MG63 (cell line): ENCODE measurements around the gene SATL1. TPM values are rescaled to one million over a fixed set of nuclear protein-coding genes. Genes with fewer than 3 reads are reported as not detected.
"Not testable (repeated sequence)": the region's sequence is repeated elsewhere in the genome, so short reads cannot be mapped to it uniquely, and the experiment has no call there.

Experiments used
- DNase-seq: peaks from one replicate; pipeline ENCODE4 v3.0.0-alpha.2; 2020
- H3K27me3 ChIP-seq: fragments of 250-450 bp; sonication (Bioruptor Pico); 2 replicates; pipeline ENCODE4 v1.5.1; 2020; ENCODE audit warnings: mild to moderate bottlenecking, moderate library complexity
- H3K36me3 ChIP-seq: fragments of 250-450 bp; sonication (Bioruptor Pico); 2 replicates; pipeline ENCODE4 v1.5.1; 2020; ENCODE audit warnings: mild to moderate bottlenecking, moderate library complexity
- H3K4me3 ChIP-seq: fragments of 250-450 bp; sonication (Bioruptor Pico); 2 replicates; pipeline ENCODE4 v1.5.1; 2020; ENCODE audit warnings: mild to moderate bottlenecking, moderate library complexity
- H3K9me3 ChIP-seq: fragments of 250-450 bp; sonication (Bioruptor Pico); 2 replicates; pipeline ENCODE4 v1.5.1; 2020; ENCODE audit warnings: mild to moderate bottlenecking, moderate library complexity
- total RNA-seq: library from RNA; depleted of rRNA; stranded (reverse); fragments of >200 nt; shearing (Covaris generic); gene quantifications from 2 replicates; pipeline ENCODE4 v1.2.3, GENCODE V29; 2014; ENCODE audit warnings: low replicate concordance; rRNA removed

The SATL1 gene, protein sequence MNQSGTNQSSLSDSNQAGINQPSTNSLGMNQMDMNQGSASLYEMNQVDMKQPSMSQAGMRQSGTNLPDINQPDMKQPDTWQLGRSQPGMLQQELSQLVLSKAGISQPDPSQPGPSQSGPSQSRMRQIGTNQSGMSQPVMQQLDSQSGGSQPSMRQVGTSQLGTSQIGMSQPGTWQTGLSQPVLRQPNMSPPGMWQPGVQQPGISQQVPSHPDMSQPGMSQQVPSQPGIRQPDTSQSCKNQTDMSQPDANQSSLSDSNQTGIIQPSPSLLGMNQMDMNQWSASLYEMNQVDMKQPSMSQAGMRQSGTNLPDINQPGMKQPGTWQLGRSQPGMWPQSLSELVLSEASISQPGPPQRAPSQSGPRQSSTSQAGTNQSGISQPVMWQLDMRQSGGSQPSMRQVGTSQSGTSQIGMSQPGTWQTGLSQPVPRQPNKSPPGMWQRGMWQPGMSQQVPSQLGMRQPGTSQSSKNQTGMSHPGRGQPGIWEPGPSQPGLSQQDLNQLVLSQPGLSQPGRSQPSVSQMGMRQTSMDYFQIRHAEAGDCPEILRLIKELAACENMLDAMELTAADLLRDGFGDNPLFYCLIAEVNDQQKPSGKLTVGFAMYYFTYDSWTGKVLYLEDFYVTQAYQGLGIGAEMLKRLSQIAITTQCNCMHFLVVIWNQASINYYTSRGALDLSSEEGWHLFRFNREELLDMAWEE
- total RNA-seq, result not detected in 2 replicates

DNA sequence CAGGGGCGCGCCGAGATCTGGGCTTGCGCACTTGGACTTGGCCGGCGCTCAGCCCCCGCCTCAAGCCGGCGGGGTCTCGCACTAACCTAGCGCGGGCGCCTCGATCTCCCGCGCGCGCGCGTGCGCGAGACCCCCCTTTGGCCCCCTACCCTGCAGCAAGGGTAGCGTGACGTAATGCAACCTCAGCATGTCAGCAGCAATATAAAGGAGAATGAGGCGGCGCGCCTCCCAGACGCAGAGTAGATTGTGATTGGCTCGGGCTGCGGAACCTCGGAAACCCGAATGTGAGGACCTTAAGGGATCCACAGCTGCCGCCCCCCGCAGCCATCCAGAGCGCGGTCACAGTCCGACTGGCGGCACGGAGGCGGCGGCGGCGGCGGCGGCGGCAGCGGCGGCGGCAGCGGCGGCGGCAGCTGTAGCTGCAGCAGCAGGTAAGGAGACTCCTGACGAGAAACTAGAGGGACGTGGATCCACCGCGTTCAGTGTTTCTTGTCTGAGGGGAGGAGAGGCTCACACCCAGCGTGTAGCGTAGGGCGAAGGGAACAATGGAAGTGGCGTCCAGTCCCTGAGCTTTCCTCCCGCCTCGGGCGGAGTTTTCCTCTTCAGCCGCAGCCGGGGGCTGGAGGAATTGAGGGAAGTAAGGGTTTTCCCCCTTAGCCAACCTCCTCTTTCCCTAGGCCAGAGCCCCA is at the start of gene SATL1, which contains the start of gene ZNF711:
SATL1 (minus strand) TSS at position 19 of the 689 bp plus-strand sequence. CDS start 134,811 bp downstream, outside the sequence.
ZNF711 (plus strand) TSS at position 231 of the 689 bp plus-strand sequence. CDS start 3,582 bp downstream, outside the sequence.
- Histone ChIP-seq H3K4me3 (no peak within 1 kb of the TSS), H3K36me3 (no peaks in the 10 kb centered on the region), H3K9me3 (no peaks in the 10 kb centered on the region), H3K27me3 (no peaks in the 10 kb centered on the region; the same call in none of the 2 replicates)
- no peak for DNase-seq

DNA sequence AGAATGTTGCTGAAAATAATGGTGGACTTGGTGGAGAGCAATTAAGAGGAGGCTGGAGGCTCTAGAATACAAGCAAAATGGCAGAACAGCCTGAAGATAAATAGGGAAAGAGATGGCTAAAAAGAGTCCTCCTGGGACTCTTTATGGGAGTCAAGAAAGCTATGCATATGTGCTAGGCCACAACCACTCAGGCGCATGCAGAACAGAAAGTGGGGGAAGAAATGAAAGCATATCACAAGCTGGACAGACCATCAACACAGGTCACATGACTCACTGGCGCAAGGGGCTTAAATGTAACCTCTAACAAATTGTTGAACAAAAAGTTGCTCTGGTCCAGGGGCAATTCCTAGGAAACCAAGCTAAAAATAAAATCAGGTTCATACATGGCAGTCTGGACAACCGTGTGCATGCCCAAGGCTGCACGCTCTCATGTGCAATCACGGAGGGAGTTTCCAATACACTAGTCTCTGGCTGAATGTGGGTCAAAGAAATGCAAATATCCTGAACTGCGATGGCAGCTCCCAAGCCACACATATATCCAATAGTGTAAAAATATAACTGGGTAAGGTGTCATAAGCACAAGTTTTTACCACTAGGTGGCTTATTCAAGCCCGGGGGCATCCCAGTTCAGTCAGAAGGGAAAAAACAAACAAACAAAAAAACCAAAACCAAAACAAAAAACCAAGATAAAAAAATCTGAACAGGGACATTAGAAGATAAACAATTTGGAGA is 45.6 kb upstream of the SATL1 start:
- Histone ChIP-seq H3K36me3 (no peaks in the 10 kb centered on the region), H3K4me3 (no peak overlapping the region), H3K27me3 (no peaks in the 10 kb centered on the region), H3K9me3 (no peaks in the 10 kb centered on the region)
- DNase-seq, result no peak

DNA sequence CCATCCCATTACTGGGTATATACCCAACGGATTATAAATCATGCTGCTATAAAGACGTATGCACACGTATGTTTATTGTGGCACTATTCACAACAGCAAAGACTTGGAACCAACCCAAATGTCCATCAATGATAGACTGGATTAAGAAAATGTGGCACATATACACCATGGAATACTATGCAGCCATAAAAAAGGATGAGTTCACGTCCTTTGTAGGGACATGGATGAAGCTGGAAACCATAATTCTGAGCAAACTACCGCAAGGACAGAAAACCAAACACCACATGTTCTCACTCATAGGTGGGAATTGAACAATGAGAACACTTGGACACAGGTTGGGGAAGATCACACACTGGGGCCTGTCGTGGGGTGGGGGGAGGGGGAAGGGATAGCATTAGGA is 41.7 kb upstream of the SATL1 start:
- not testable (repeated sequence) for H3K9me3 ChIP-seq, H3K36me3 ChIP-seq, H3K4me3 ChIP-seq, DNase-seq, H3K27me3 ChIP-seq

DNA sequence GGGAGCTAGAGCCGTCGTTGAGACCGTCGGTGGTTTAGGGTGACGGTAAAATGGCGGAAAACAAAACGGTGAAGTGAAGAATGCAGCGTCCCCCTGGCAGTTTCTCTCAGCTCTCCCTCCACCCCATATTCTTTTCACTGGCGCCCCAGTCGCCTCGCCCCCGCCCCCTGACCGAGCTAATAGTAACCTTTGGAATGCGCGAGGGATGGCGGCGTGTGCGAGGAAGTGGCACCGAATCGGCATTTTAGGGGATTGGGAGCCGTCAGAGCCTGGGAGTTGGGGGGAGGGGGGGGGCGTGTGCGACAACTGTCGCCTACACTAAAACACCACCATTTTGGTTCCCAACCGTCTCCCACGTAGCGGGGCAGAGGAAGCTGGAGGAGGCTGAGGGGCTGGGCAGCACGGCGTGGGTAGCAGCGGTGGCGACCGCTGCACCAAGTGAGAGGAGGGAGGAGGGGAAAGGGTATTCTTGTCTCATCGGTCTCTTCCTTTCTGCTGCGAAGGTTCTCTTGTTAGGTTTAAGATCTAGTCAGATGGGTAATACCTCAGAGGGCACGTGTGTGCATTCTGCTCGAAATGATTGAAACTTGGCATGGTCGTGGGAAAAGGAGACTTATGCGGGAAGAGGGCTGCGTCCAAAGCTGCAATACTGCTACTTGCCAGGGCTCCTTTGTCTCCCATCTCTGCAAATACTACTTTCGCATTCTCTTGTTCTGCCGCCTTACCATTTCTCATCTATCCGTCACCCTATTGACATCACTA is 1.1 kb upstream of the SATL1 start:
- Histone ChIP-seq H3K9me3 (no peaks in the 10 kb centered on the region), H3K4me3 (no peak overlapping the region), H3K36me3 (no peaks in the 10 kb centered on the region), H3K27me3 (no peaks in the 10 kb centered on the region; the same call in none of the 2 replicates)
- peak; percentile 0 for DNase-seq

DNA sequence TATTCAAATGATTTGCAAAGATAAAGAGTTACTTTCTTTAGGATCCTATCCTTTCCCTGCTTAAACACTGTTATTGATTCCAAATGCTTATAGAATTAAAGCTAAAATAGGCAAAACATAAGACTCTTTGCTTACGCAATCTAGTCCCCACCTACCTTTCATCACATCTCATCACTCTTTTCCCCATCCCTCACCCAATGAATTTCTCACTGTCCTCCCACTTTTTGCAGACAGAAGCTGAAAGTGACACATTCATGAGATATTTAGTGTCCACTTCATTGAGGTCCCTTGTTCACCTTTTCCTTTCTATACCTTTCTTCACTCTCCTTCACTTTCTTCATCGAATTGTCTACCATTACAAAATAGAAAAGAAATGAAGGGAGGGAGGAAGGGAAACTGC is 424 bp downstream of the SATL1 start:
- no peaks in the 10 kb centered on the region for H3K9me3 ChIP-seq
- no peak overlapping the region for H3K4me3 ChIP-seq
- DNase-seq, result no peak
- H3K36me3 ChIP-seq, result no peaks in the 10 kb centered on the region
- H3K27me3 ChIP-seq, result no peaks in the 10 kb centered on the region; the same call in none of the 2 replicates

DNA sequence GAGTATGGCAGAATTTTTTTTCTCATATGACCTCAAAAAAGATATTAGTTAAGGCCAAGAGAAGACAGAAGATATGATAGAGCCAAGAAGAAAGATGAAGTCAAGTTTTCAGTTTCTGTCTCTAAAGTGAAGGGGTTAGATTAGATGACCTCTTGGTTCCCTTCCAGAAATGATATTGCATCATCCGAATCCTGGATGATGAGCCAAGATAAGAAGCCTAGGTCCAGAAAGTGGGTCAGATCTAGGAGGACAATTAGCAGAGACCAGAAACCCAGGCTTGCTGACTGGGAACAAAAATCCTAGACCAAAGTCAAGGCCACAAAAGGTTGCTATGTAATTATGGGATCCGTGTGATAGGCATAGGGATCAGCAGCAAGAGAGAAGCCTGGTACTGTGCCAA is 20.2 kb downstream of the SATL1 start:
- no peaks in the 10 kb centered on the region for H3K9me3 ChIP-seq
- H3K4me3 ChIP-seq, result no peak overlapping the region
- H3K27me3 ChIP-seq, result no peaks in the 10 kb centered on the region
- no peaks in the 10 kb centered on the region for H3K36me3 ChIP-seq
- DNase-seq, result no peak

DNA sequence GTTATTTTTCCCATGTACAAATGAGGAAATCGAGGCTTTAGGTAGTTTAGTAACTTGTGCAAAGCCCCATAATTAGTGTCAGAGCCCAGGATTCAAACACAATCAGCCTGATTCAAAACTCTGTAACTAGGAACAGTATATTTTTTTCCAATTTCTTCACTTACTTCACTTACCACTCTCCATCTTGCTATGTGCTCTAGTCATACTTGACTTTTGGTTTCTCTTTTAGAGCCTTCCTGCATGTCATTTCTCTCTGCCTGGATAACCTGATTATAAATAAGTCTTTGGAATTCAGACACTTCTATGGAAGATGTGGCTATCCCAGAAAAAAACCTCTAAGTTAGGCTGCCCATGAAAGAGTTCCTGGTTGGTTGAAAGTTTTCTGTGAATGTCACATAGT is 22.2 kb downstream of the SATL1 start:
- H3K9me3 ChIP-seq, result no peaks in the 10 kb centered on the region
- DNase-seq, result no peak
- H3K27me3 ChIP-seq, result no peaks in the 10 kb centered on the region
- H3K4me3 ChIP-seq, result no peak overlapping the region
- no peaks in the 10 kb centered on the region for H3K36me3 ChIP-seq

DNA sequence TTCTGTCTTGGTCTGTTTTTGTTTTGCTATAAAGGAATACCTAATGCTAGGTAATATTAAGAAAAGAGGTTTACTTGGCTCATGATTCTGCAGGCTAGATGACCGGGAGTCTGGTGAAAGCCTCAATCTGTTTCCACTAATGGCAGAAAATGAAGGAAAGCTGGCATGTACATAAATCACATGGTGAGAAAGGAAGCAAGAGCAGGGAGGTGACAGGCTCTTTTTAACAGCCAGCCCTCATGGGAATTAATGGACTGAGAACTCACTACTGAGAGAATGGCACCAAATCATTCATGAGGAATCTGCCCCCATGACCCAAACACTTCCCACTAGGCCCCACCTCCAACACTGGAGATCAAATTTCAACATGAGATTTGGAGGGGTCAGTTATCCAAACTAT is 27.6 kb downstream of the SATL1 start:
- Histone ChIP-seq H3K4me3 (no peak overlapping the region), H3K9me3 (no peaks in the 10 kb centered on the region)

DNA sequence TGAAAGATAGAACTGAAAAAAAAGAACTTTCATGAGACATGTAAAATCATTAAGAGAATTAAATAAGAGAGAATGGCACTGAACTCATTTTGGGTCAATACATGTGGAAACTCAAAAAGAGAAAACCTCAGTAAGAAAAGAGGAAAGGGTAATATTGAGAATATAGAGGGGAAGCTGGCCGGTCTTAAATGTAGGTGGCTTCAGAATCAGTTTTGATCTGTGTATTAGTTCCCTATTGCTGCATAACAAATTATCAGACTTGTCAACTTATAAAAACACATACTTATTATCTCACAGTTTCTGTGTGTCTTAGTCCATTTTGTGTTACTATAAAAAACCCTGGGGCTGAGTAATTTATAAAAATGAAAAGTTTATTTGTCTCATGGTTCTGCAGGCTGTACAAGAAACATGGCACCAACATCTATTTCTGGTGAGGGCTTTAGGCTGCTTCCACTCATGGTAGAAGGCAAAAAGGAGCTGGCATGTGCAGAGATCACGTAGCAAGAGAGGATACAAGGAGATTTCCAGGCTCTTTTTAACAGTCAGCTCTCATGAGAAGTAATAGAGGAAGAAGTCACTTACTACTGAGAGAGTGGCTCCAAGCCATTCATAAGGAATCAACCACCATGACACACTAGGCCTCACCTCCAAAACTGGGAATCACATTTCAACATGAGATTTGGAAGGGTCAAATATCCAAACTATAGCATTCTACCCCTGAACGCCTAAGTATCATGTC is 29.6 kb downstream of the SATL1 start:
- Histone ChIP-seq H3K36me3 (no peaks in the 10 kb centered on the region), H3K9me3 (no peaks in the 10 kb centered on the region), H3K27me3 (no peaks in the 10 kb centered on the region), H3K4me3 (no peak overlapping the region)
- no peak for DNase-seq

More for the DNA sequence above, 27.6 kb downstream of the SATL1 start:
- Histone ChIP-seq H3K27me3 (no peaks in the 10 kb centered on the region), H3K36me3 (no peaks in the 10 kb centered on the region)
- DNase-seq, result no peak

DNA sequence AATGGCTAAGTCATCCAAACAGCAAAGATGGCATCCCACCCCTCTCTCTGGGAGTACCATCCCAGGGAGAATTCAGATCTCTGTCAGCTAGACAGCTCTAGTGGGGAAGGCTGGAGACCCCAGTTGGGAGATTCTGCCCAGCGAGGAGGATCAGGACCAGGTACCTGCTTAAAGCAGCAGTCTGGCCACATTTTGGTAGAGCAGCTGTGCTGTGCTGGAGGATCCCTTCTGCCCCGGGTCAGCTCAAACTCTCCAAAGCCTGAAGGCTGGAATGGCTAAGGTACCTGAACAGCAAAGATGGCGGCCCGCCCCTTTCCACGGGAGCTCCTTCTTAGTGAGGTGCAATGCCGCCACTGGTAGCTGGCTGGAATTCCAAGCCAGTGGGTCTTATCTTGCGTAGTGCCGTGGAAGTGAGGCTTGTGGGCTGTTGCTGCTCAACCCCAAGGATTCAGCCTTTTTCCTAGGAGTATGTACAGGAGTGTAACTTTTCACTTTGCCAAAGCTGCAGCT is 40.1 kb downstream of the SATL1 start:
- DNase-seq, result no peak
- H3K36me3 ChIP-seq, result no peaks in the 10 kb centered on the region

DNA sequence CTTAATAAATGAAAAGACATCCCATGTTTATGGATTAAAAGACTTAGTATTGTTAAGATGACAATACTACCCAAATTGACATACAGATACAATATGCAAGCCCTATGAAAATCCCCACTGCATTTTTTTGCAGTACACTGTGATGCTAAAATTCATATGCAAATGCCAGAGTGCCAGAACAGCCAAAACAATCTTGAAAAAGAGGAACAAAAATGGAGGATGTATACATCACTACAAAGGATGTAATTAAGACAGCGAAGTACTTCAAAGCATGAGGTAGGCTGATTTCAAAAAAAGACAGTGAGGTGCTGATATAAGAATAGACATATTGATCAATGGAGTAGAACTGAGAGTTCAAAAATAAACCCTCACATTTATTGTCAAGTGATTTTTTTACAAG is 47.3 kb downstream of the SATL1 start:
- H3K9me3 ChIP-seq, result no peaks in the 10 kb centered on the region
- no peaks in the 10 kb centered on the region for H3K27me3 ChIP-seq
- no peak overlapping the region for H3K4me3 ChIP-seq
- no peak for DNase-seq
- no peaks in the 10 kb centered on the region for H3K36me3 ChIP-seq

More for the DNA sequence above, 40.1 kb downstream of the SATL1 start:
- no peak overlapping the region for H3K4me3 ChIP-seq
- no peaks in the 10 kb centered on the region for H3K27me3 ChIP-seq
- H3K9me3 ChIP-seq, result no peaks in the 10 kb centered on the region

DNA sequence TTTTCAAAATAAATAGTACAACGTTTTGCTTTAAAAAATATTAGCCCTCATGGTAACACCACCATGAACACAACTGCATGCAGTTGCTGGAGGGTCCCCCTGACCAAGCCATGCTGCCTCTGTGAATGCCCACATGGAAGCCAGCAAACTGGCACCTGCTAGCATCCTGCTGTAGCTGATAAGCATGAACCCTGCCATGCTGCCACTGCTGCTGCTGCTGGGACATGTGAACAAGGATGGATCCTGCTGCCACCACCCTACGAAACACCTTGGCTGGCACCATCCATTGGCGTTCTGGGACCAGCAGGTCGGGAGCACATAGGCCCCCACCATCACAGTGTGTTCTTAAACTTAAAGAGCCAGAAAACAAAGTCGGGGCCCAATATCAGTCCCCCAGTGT is 83.9 kb downstream of the SATL1 start:
- Histone ChIP-seq H3K4me3 (no peak overlapping the region), H3K9me3 (no peaks in the 10 kb centered on the region), H3K36me3 (no peaks in the 10 kb centered on the region), H3K27me3 (no peaks in the 10 kb centered on the region)
- no peak for DNase-seq

DNA sequence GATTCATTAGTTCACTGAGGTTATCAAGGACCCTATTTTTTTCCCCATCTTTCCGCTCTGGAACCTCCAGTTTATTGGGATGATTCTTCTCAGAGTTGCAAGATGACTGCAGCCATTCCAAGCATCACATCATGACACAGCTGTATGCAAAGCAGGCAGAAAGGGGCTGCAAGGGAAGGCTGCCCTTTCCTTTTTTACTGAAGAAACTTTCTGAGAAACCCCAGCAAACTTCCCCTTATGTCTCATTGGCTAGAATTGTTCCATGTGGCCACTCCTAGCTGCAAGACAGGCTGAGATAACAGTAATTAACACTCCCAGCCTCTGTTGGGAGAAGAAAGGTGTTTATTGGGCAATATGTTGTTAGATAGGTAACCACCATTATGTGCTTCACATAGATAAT is 102.6 kb downstream of the SATL1 start:
- Histone ChIP-seq H3K27me3 (no peaks in the 10 kb centered on the region), H3K4me3 (no peak overlapping the region), H3K36me3 (no peaks in the 10 kb centered on the region), H3K9me3 (no peaks in the 10 kb centered on the region)
- no peak for DNase-seq

DNA sequence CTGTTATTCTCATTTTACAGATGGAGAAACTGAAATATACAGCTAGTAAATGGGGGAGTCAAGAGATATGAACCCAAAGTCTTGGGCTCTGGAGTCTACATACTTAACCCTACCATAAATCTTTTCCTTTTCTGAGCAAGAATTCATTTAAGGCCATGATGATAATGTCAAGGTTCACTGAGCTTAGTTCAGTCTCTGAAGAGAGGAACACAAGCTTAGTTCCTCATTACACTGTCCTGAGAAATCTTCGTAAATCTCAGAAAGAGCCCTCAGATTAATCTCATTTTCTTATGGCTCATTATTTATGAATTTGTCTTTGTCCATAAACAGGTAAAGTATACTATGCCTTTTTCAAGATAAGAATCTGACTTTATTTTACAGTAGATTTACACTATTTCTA is 104.2 kb downstream of the SATL1 start:
- Histone ChIP-seq H3K9me3 (no peaks in the 10 kb centered on the region), H3K36me3 (no peaks in the 10 kb centered on the region), H3K4me3 (no peak overlapping the region), H3K27me3 (no peaks in the 10 kb centered on the region)
- no peak for DNase-seq

DNA sequence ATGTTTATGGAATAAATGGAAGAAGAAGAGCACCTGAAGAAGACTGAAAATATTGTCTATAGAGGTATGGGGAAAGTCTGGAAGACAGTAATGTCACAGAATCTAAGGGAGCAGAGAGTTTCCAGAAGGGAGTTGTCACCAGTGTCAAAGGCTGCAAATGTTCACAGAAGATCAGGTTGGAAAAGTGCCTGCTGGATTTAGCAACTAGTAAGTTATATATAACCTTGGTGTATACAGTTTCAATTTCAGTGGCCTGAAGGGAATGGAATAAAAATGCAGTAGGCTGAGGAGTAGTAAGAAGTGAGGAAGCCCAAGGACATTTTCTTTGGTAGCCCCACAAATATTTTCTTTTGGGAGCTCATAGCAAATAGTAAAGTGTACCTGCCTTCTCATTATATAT is 107.2 kb downstream of the SATL1 start:
- no peak for DNase-seq
- H3K9me3 ChIP-seq, result no peaks in the 10 kb centered on the region
- no peaks in the 10 kb centered on the region for H3K27me3 ChIP-seq
- H3K4me3 ChIP-seq, result no peak overlapping the region
- no peaks in the 10 kb centered on the region for H3K36me3 ChIP-seq
